ENCODE results near the gene ZNHIT2.
A peak's percentile ranks its signal among the peaks of the same experiment; 100 is the strongest.

ZNHIT2 gene

DNA sequence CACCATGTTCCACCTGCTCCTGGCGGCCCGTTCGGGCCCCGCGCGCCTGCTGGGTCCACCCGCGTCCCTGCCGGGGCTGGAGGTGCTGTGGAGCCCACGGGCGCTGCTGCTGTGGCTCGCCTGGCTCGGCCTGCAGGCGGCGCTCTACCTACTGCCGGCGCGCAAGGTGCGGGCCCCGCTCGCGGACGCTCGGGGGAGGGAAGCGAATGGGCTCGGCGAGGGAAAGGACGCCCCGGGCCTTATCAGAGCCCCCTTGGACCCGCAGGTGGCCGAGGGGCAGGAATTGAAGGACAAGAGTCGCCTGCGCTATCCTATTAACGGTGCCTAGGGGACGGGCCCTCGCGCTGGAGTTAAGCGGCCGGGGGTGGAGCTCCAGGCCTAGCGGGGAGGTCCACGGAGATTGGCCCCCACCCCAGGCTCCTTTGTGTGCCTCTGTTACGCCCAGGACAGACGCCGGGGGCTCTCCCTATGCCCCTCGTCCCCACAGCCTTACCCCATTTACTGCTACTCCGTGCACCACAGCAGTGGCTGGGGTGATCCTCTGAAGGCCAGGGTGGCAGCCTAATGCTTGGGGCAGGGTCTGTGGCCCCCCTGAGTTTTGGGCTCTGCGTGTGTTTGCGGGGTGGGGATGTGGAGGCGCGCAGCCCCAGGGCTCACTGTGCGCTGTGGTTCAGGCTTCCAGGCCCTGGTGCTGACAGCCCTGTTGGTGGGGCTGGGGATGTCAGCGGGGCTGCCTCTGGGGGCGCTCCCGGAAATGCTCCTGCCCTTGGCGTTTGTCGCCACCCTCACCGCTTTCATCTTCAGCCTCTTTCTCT, 4.7 kb downstream of the ZNHIT2 start:
- Histone ChIP-seq H3K4me1 (ENCODE audit: control insufficient read depth in 2 of 2, insufficient read depth in 2 of 2, low read length in 2 of 2) (peaks cover 38 to 39% of the 10 kb centered on the region in 2 donors), H3K9me3 (ENCODE audit: control insufficient read depth in 2 of 2, low read length in 2 of 2) (no peaks in the 10 kb centered on the region), H3K9ac (ENCODE audit: low read depth in 1 of 2, low read length in 2 of 2) (peak overlapping the region; percentile 65 to 74), H3K27ac (ENCODE audit: low read depth in 2 of 2, low read length in 2 of 2) (peak overlapping the region in 1 of 2 donors; percentile 61), H3K36me3 (ENCODE audit: control insufficient read depth in 2 of 2, insufficient read depth in 2 of 2, low read length in 2 of 2) (peaks cover 16 to 19% of the 10 kb centered on the region in 2 donors), H3K4me3 (ENCODE audit: low read length in 2 of 2) (peak overlapping the region; percentile 66), H3K27me3 (ENCODE audit: control insufficient read depth in 2 of 2, insufficient read depth in 2 of 2, low read length in 2 of 2) (no peaks in the 10 kb centered on the region)

DNA sequence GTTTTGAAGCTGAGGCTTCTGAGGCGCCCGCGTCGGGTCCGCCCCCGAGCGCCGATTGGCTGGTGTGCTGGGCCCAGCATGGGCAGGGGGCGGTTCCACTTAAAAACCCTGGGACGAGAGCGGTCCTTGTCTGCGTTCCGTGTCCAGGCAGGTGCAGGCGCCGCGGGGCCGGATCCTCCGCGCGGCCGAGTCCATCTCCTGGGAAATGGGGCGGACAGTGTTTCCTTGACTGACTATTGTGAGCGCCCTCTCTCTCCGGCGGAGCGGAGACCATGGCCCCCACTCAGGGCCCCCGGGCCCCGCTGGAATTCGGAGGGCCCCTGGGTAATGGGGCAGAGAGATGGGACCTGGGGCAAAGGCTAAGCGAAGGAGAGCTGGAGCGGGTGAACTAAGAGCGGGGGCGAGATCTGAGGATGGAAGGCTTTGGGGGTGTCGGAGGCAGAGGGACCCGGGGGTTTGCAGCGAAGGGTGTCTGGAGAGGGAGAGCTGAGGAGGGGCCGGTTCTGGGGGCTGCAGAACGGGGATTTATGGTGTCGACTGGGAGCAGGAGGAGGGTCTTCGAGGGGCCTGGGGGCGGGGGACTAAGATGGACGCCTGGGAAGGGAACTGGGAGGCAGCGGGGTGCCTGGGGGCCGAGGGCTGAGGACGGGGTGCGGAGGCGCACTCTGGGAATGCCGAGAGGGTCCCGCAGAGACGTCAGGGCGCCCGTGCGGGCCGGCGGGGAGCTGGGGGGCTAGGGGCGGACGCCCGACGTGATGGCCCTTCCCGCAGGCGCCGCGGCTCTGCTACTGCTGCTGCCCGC, 5.6 kb downstream of the ZNHIT2 start, which contains the start of gene TM7SF2:
Gene TM7SF2, plus strand, starts transcription at position 129 of the 802 bp plus-strand sequence. Its CDS starts 144 bp downstream, at position 273.
- peaks cover 37 to 39% of the 10 kb centered on the region in 2 donors for H3K4me1 ChIP-seq (ENCODE audit: control insufficient read depth in 2 of 2, insufficient read depth in 2 of 2, low read length in 2 of 2)
- no peaks in the 10 kb centered on the region for H3K27me3 ChIP-seq (ENCODE audit: control insufficient read depth in 2 of 2, insufficient read depth in 2 of 2, low read length in 2 of 2)
- peaks cover 19 to 26% of the 10 kb centered on the region in 2 donors for H3K36me3 ChIP-seq (ENCODE audit: control insufficient read depth in 2 of 2, insufficient read depth in 2 of 2, low read length in 2 of 2)
- no peaks in the 10 kb centered on the region for H3K9me3 ChIP-seq (ENCODE audit: control insufficient read depth in 2 of 2, low read length in 2 of 2)
- peak within 1 kb of the TSS; percentile 66 for H3K4me3 ChIP-seq (ENCODE audit: low read length in 2 of 2)
- peak within 1 kb of the TSS; percentile 65 to 74 for H3K9ac ChIP-seq (ENCODE audit: low read depth in 1 of 2, low read length in 2 of 2)
- peak within 1 kb of the TSS; percentile 0 to 61 for H3K27ac ChIP-seq (ENCODE audit: low read depth in 2 of 2, low read length in 2 of 2)

DNA sequence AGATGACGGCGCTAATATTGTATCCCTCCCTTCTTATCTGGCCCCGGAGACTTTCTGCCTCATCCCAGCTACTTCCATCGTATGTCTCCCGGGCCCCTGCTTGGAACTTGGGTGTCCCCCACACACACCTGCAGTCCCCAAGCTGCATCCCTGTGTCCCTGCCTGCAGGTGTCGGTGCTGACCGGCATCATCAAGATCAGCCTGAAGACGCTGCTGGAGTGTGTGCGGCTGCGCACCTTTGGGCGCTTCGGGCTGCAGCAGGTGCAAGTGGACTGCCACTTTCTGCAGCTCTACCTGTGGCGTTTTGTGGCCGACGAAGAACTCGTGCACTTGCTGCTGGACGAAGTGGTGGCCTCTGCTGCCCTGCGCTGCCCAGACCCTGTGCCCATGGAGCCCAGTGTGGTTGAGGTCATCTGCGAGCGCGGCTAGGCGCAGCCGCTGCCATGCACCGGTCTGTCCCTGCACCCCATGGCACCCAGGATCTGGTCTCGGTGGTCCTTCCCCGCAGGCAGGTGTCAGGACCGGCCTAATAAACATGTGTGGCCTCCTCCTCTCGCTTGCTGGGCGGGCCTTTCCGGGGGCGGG, 6.2 kb downstream of the ZNHIT2 start:
- H3K9ac ChIP-seq (ENCODE audit: low read depth in 1 of 2, low read length in 2 of 2): no peak overlapping the region
- H3K9me3 ChIP-seq (ENCODE audit: control insufficient read depth in 2 of 2, low read length in 2 of 2): no peaks in the 10 kb centered on the region
- H3K4me3 ChIP-seq (ENCODE audit: low read length in 2 of 2): peak overlapping the region in 1 of 2 donors; percentile 31
- peaks cover 19 to 26% of the 10 kb centered on the region in 2 donors for H3K36me3 ChIP-seq (ENCODE audit: control insufficient read depth in 2 of 2, insufficient read depth in 2 of 2, low read length in 2 of 2)
- H3K4me1 ChIP-seq (ENCODE audit: control insufficient read depth in 2 of 2, insufficient read depth in 2 of 2, low read length in 2 of 2): peaks cover 30 to 32% of the 10 kb centered on the region in 2 donors
- H3K27me3 ChIP-seq (ENCODE audit: control insufficient read depth in 2 of 2, insufficient read depth in 2 of 2, low read length in 2 of 2): no peaks in the 10 kb centered on the region
- H3K27ac ChIP-seq (ENCODE audit: low read depth in 2 of 2, low read length in 2 of 2): peak overlapping the region in 1 of 2 donors; percentile 61

DNA sequence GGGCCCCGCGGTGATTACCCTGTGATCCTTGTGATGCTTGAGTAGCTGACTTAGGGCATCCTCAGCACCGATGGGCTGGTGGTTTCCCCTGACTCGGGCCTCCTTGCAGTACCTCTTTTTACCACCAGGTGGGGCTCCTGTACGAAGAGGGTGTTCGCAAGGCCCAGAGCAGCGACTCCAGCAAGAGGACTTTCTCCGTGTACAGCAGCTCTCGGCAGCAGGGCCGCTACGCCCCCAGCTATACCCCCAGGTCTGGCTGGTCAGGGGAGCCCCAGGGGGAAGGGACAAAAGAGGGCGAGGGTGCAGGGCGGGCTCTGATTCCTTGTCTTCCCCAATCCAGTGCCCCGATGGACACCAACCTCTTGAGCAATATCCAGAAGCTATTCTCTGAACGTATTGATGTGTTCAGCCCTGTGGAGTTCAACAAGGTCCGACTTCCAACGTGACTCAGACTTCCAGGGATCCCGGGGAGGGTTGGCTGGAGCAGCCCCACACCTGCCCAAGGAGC, 7.1 kb downstream of the ZNHIT2 start:
- Histone ChIP-seq H3K9ac (ENCODE audit: low read depth in 1 of 2, low read length in 2 of 2) (peak overlapping the region in 1 of 2 donors; percentile 32), H3K27me3 (ENCODE audit: control insufficient read depth in 2 of 2, insufficient read depth in 2 of 2, low read length in 2 of 2) (no peaks in the 10 kb centered on the region), H3K4me3 (ENCODE audit: low read length in 2 of 2) (no peak overlapping the region), H3K27ac (ENCODE audit: low read depth in 2 of 2, low read length in 2 of 2) (peak overlapping the region in 1 of 2 donors; percentile 61), H3K9me3 (ENCODE audit: control insufficient read depth in 2 of 2, low read length in 2 of 2) (no peaks in the 10 kb centered on the region), H3K36me3 (ENCODE audit: control insufficient read depth in 2 of 2, insufficient read depth in 2 of 2, low read length in 2 of 2) (peaks cover 21 to 24% of the 10 kb centered on the region in 2 donors), H3K4me1 (ENCODE audit: control insufficient read depth in 2 of 2, insufficient read depth in 2 of 2, low read length in 2 of 2) (peaks cover 25% of the 10 kb centered on the region in 2 donors)

DNA sequence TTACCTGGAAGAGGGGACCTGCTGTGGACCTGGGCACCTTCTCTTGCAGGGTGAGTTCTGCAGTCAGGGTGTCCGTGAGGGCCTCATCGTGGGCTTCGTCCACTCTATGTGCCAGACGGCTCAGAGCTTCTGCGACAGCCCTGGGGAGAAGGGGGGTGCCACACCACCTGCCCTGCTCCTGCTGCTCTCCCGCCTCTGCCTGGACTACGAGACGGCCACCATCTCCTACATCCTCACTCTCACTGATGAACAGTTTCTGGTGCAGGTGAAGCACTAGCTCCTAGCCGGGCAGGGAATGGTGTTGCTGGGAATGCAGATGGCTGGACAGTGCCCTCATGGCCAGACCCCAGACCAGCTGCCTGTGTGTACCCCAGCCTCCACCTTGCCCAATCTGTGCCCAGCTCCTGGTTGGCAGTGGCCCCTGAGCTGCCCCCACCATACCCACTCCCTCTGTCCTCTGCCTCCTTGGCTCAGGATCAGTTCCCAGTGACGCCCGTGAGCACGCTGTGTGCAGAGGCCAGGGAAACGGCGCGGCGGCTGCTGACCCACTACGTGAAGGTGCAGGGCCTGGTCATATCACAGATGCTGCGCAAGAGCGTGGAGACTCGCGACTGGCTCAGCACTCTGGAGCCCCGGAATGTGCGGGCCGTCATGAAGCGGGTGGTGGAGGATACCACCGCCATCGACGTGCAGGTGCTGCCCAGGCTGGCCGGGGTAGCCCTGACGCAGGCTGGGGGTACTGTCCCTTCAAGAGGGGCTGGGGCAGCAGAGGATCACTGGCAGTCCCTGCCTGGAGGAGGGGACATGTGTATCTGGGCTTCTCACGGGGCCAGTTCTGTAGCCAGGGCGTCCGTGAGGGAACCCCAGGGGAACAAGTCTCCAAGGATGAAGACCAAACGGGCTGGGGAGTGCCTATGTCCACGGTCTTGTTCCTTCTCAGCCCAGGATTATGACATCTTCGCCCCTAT, 8.0 kb downstream of the ZNHIT2 start:
- H3K9ac ChIP-seq (ENCODE audit: low read depth in 1 of 2, low read length in 2 of 2): no peak overlapping the region
- no peaks in the 10 kb centered on the region for H3K9me3 ChIP-seq (ENCODE audit: control insufficient read depth in 2 of 2, low read length in 2 of 2)
- no peak overlapping the region for H3K4me3 ChIP-seq (ENCODE audit: low read length in 2 of 2)
- no peaks in the 10 kb centered on the region for H3K27me3 ChIP-seq (ENCODE audit: control insufficient read depth in 2 of 2, insufficient read depth in 2 of 2, low read length in 2 of 2)
- H3K4me1 ChIP-seq (ENCODE audit: control insufficient read depth in 2 of 2, insufficient read depth in 2 of 2, low read length in 2 of 2): peaks cover 25% of the 10 kb centered on the region in 2 donors
- no peak overlapping the region for H3K27ac ChIP-seq (ENCODE audit: low read depth in 2 of 2, low read length in 2 of 2)
- peaks cover 23 to 25% of the 10 kb centered on the region in 2 donors for H3K36me3 ChIP-seq (ENCODE audit: control insufficient read depth in 2 of 2, insufficient read depth in 2 of 2, low read length in 2 of 2)

DNA sequence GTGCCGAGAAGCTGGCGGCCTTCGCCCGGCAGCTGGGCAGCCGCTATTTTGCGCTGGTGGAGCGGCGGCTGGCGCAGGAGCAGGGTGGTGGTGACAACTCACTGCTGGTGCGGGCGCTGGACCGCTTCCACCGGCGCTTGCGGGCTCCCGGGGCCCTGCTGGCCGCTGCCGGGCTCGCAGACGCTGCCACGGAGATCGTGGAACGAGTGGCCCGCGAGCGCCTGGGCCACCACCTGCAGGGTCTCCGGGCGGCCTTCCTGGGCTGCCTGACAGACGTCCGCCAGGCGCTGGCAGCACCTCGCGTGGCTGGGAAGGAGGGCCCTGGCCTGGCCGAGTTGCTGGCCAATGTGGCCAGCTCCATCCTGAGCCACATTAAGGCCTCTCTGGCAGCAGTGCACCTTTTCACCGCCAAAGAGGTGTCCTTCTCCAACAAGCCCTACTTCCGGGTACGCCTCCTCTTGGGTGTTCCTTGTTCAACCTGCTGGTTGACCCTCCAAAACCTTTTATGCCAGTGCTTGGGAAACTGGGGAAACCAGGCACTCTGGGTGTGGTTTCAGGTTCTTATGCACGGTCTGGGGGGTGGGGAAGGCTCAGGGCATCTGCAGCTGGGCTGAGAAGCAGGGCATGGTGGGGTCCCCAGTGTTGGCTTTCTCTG, 8.9 kb downstream of the ZNHIT2 start:
- Histone ChIP-seq H3K4me1 (ENCODE audit: control insufficient read depth in 2 of 2, insufficient read depth in 2 of 2, low read length in 2 of 2) (peaks cover 23 to 24% of the 10 kb centered on the region in 2 donors), H3K9ac (ENCODE audit: low read depth in 1 of 2, low read length in 2 of 2) (no peak overlapping the region), H3K27me3 (ENCODE audit: control insufficient read depth in 2 of 2, insufficient read depth in 2 of 2, low read length in 2 of 2) (no peaks in the 10 kb centered on the region), H3K9me3 (ENCODE audit: control insufficient read depth in 2 of 2, low read length in 2 of 2) (no peaks in the 10 kb centered on the region), H3K27ac (ENCODE audit: low read depth in 2 of 2, low read length in 2 of 2) (no peak overlapping the region), H3K4me3 (ENCODE audit: low read length in 2 of 2) (no peak overlapping the region), H3K36me3 (ENCODE audit: control insufficient read depth in 2 of 2, insufficient read depth in 2 of 2, low read length in 2 of 2) (peaks cover 23 to 25% of the 10 kb centered on the region in 2 donors)

DNA sequence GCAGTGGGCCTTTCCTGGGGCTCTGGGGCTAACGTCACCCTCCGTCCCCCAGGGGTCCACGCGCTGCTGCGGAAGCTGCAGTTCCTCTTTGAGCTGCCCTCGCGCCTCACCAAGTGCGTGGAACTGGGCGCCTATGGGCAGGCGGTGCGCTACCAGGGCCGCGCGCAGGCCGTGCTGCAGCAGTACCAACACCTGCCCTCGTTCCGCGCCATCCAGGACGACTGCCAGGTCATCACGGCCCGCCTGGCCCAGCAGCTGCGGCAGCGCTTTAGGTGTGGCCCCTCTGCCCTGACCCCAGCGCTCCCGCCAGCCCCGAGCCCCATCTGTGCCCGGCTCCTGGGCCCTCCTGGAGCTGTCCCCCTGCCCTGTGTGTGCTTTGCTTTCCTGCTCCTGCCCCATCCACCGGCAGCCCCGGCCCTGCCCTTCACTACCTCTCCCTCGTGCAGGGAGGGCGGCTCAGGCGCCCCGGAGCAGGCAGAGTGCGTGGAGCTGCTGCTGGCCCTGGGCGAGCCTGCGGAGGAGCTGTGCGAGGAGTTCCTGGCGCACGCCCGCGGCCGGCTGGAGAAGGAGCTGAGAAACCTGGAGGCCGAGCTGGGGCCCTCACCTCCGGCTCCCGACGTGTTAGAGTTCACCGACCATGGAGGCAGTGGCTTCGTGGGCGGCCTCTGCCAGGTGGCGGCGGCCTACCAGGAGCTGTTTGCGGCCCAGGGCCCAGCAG, 9.6 kb downstream of the ZNHIT2 start:
- peaks cover 16 to 17% of the 10 kb centered on the region in 2 donors for H3K4me1 ChIP-seq (ENCODE audit: control insufficient read depth in 2 of 2, insufficient read depth in 2 of 2, low read length in 2 of 2)
- no peak overlapping the region for H3K4me3 ChIP-seq (ENCODE audit: low read length in 2 of 2)
- H3K27me3 ChIP-seq (ENCODE audit: control insufficient read depth in 2 of 2, insufficient read depth in 2 of 2, low read length in 2 of 2): no peaks in the 10 kb centered on the region
- H3K36me3 ChIP-seq (ENCODE audit: control insufficient read depth in 2 of 2, insufficient read depth in 2 of 2, low read length in 2 of 2): peaks cover 23 to 25% of the 10 kb centered on the region in 2 donors
- no peaks in the 10 kb centered on the region for H3K9me3 ChIP-seq (ENCODE audit: control insufficient read depth in 2 of 2, low read length in 2 of 2)
- H3K9ac ChIP-seq (ENCODE audit: low read depth in 1 of 2, low read length in 2 of 2): no peak overlapping the region
- no peak overlapping the region for H3K27ac ChIP-seq (ENCODE audit: low read depth in 2 of 2, low read length in 2 of 2)

DNA sequence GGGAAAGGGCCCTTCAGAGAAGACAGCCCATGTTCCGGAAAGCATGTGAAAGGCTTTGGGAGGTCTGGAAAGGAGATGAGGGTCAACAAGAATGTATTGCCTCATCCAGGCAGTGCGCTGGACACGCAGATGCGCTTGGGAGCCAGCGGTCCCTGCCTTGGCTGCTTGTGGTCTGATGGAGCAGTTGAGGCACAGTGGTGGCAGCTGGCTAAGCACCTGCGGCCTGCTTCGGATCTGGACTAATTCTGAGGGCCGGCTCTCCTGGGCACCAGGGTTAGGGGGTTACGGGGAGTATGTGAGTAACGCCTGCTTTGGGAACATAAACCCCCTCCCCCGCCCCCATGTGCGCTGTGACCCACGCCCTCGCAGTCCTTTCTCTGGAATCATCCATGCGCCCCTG, 10.4 kb downstream of the ZNHIT2 start:
- Histone ChIP-seq H3K9ac (ENCODE audit: low read depth in 1 of 2, low read length in 2 of 2) (no peak overlapping the region), H3K4me1 (ENCODE audit: control insufficient read depth in 2 of 2, insufficient read depth in 2 of 2, low read length in 2 of 2) (peaks cover 10 to 11% of the 10 kb centered on the region in 2 donors), H3K4me3 (ENCODE audit: low read length in 2 of 2) (no peak overlapping the region), H3K27ac (ENCODE audit: low read depth in 2 of 2, low read length in 2 of 2) (no peak overlapping the region), H3K9me3 (ENCODE audit: control insufficient read depth in 2 of 2, low read length in 2 of 2) (no peaks in the 10 kb centered on the region), H3K27me3 (ENCODE audit: control insufficient read depth in 2 of 2, insufficient read depth in 2 of 2, low read length in 2 of 2) (no peaks in the 10 kb centered on the region), H3K36me3 (ENCODE audit: control insufficient read depth in 2 of 2, insufficient read depth in 2 of 2, low read length in 2 of 2) (peaks cover 23 to 31% of the 10 kb centered on the region in 2 donors)

Data from mucosa of rectum (tissue), 2 donors.